Measurements from ENCODE around the gene OSM. TPM values are rescaled to one million over a fixed set of nuclear protein-coding genes. Genes with fewer than 3 reads are reported as not detected.
"Not testable (repeated sequence)": the region's sequence is repeated elsewhere in the genome, so short reads cannot be mapped to it uniquely, and the experiment has no call there.

Gene OSM
- total RNA-seq, 1 experiment from 2014 or later: not detected

DNA sequence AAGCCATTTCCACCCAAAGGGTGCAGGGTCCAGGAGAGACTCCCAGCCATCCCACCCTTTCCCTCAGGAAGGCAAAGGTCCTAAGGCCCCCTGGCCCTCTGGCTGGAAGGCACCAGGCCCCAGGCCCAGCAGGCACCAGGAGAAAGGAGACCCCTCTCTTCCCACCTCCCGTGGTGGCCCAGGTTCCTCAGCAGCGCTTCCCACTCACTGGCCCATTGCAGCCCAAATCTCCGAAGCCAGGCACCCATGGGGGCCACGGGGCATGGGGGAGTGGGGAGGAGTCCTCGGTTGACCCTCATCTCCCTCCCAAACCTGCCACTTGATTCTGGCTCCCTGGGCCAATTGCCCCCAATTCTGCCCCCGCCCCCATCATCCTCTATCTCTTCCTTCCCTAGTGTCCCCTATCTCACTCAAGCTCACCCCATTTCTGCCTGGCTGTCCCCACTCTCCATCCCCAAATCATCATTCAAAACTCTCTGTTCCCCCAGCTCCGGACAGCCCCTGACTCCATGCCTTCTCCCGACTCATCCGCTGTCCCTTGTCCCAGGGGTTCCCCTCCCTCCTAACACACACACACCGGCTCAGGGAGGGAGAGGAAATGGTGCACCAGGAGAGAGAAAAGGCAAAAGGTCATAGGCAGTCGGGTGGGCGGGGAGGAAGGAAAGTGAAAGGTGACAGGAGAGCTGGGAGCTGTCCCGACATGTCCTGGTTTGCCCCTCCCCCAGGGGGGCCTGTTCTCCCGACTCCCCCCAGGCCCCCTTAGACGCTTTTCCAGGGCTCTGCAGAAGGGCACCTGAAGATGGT is 21.3 kb downstream of the OSM start:
- DNase-seq (ENCODE audit: low read depth): peak; percentile 46

DNA sequence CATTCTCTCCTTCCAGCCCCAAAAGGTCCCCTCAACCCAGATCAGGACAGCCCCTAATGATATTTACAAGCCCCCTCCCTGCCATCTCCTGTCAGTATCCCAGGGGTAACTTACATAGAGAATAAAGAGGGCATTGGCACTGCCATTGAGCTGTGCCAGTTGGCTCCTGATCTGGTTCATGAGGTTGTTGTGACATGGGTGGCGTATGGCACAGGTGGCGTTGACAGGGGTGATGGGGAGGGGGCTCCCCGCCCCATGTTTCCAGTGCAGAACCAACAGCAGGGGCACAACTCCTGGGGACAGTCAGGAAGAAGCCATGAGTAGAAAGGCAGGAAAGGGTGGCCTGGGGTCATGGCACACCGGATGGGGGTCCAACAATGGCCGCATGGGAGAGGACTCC is 22.0 kb downstream of the OSM start:
- DNase-seq (ENCODE audit: low read depth): no peak

DNA sequence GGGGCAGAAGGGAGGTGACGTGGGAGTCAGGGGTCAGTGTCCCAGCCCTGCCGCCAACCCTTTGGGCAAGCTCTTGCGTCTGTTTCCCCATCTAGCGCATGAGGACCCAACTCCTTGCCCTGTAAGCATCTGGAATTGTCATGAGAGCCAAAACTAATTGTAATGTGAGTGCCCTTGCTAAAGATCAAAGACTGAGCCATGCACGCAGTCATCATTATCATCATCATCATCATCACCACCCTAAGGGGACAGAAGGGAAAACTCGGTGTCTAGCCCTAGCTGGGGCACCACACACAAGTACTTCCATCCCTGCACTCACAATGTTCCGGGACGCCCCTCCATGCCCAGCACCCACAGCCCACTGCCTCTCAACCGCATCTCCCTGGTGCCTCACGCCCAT is 22.6 kb downstream of the OSM start:
- no peak for DNase-seq (ENCODE audit: low read depth)

DNA sequence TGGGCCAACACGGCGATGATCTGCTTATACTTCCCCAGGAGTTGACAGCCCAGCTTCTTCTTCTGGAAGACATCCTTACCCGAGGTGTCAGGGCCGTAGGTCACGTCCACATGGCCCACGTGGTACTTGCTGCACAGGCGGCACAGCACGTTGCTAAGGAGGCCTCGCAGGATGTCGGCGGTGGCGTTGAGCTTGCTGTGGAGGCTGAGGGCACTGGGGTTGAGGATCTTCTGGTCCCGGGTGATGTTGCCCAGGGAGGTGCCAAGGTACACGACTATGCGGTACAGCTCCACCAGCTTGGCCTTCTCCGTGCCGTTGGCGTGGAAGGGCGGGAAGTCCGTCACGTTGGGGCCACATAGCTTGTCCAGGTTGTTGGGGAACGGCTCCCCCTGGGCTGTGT is 23.0 kb downstream of the OSM start:
- DNase-seq (ENCODE audit: low read depth): no peak

DNA sequence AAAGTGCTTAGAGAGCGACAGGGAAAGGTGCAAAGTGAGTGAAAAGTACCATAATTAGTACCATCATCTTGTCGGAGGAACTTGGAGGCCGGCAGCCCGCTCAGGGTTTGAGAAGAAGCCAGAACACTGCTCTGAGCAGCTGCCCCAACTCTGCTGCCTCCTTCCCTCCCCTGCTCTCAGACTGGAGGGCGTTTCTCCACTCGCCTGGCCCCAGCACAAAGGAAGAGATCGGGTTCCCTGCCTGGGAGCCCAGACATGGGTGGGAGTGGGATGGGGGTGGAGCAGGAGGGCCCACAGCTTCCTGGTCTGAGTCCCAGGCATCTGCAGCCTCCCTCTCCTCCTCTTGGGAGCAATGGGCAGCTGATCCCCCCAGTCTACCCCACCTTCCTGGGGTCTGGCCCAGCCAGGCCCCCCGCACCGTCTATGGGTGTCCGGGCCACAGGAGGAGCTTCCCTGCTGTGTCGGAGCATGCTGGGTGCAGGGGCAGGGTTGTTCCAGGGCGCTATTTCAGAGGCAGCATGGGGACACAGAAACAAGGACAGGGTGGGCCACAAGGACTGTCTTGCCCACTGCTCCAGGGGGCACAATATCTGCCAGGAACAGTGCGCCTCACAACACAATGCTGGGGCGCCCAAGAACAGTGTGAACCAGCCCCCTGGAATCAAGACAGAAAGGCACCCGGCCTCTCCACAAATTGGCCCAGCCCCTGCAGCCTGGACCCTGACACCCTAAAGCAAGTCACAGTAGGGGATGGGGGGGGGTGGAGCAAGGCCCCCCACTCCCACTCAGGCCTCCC is 24.9 kb downstream of the OSM start:
- peak; percentile 41 for DNase-seq (ENCODE audit: low read depth)

DNA sequence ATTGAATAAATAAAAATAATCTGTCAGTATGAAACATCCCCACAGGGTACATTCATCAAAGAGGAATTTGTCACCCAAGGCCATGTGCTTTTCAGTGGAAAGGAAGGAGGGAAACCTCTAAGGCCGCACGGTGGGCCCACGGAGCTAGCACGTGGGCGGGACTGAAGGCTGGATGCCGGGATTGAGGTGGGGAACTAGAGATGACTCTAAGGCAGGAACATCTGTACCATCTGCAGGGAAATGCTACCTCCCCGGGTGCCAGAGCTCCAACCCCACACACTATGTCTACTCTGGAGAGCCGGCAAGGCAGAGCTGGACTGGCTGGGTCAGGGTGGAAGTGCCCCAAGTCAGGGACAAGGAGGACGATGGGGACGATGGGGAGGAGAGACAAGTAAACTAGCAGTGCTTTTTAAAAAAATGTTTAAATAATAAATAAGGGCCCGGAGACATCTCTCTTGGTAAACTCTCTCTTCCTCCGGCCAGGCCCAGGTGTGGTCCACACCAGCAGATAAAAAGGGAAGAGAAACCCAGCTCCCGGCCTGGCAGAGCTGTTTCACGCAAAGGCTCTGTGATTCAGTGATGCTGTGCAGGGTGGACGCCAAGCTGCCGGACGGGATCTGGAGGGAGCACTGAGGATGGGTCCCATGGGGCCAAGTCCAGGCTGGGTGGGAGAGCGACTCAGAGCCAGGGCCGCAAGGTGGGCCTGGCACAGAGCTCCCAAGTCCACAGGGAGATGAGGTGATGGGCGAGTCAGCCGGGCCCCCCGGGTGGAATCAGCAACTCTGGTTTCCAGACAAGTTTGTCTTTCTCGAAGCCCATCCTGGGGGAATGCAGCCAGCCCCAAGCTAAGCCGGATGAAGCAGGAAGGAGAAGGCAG is 25.9 kb downstream of the OSM start:
- DNase-seq (ENCODE audit: low read depth): peak; percentile 50

DNA sequence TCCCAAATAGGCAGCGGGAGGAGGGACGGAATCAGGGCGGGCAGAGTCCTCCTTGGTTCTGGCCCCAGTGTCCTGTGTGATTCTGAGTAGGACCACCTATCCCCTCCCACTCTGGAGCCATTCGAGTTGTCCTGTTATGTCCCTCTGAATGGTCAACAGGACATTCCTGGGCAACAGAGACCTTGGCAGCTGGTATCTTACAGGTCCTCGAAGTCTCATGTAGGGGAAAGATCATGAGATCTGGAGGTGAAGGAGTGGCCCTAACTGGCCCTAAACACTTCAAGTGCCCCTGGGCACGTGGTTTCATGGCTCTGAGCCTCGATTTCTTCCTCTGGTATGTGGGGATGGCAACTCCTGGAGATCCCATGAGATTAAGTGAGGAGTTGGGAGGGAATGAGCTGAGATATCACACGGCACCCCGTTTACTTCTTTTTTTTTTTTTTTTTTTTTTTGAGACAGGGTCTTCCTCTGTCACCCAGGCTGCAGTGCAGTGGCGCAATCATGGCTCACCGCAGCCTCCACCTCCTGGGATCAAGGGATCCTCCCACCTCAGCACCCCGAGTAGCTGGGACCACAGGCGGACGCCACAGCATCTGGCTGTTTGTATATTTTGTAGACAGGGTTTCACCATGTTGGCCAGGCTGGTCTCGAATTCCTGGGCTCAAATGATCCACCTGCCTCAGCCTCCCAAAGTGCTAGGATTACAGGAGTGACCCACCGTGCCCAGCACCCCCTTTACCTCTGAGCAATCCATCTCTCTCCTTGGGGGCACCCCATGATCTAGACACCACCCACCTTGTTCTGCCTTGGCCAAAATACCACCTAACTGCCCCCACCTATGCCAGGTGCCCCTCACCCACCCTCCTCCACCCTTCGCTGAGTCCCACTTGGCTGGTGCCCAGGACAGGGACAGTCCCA is 26.9 kb downstream of the OSM start:
- DNase-seq (ENCODE audit: low read depth): no peak

DNA sequence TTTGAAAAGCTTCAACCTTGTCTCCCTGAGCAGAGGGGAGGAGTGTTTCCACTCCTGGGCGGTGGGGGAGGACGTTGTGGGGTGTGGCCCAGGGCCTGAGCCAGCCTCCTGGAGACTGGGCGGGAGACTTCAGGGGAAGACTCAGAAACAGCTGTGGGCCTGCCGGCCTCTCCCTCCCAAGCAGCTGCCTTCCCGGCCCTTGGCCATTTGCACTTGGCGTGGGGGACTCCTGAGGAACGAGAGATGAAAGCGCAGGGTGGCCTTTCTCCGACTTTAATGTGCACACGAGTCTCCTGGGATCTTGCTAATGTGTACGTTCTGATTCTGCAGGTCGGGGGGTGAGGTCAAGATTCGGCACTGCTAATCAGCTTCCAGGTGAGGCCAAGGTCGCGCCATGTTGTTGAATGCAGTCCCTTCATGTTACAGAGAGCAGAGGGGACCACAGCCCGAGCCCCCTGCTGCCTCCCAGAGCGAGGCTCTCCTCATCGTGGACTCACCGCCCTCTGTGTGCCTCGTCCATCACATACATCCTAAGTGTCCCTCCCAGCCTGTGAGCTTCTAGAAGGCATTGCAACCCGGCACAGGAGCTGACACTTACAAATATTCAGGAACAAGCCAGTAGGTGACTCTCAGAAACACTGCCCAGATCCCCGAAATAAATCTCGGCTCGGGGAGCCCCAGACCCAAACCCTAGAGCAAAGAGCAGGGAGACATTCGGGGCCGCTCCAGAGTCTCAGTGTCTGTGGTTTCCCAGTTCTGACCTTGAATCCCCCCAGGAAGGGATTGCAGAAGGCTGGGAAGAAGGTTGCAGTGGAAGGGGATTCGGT is 27.8 kb downstream of the OSM start:
- peak; percentile 89 for DNase-seq (ENCODE audit: low read depth)

DNA sequence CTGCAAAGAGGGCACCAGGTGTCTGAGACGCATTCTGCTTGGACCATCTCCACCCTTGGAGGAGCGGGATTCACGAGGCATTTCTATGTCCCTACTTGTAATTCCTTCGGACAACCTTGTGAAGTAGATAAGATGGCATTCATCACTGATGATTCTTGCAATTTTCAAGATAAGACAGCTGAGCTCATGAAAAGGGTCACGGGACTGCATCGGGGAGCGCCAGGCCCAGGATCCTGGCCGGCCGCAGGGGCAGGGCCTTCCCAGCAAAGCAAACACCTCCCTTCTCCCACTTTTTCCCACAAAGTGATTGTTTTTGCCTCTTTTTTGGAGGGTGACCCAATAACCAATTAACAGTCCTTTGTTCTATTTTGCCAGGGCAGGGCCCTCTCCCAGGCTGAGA is 28.5 kb downstream of the OSM start:
- no peak for DNase-seq (ENCODE audit: low read depth)

DNA sequence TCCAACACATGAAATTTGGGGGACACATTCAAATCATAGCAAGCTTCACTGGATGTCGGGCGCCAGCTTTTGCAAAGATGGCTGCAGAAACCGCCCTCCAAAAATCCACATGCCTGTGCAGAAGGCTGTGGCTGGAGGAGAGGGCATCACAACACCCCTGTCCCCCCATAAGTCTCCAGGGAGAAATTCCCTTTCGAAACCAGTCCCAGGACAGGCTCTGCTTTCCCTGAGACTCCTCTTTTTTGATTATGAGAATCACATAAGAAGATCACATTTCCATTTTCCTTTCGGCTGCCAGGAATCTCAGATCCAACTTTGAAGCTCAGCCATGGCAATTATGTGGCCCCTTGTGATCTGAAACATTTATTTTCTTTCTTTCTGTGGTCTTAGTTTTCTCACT is 29.8 kb downstream of the OSM start:
- DNase-seq (ENCODE audit: low read depth): no peak

DNA sequence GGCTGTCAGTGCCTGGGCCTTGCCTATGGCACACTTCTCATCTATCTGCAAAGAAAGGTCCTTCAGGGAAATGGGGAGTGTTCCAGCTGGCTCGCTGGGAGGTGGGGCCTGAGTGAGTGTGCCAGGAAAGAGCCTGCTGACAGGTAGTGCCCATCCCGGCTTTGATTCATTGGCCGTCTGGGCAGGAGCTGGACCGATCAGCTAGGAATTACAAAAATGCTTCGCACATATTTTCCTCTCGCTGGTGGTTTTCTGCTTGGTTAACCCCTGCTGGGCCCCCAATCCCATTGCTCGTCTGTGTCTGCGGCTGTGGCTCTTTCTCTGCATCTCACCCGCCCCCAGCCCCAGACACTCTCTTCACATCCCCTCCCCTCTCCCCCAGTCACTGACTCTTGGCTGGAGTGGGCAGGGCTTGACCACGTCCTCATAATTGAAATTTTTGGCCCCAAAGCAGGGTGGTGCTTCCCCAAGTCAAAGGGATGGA is 30.9 kb downstream of the OSM start:
- peak; percentile 88 for DNase-seq (ENCODE audit: low read depth)

DNA sequence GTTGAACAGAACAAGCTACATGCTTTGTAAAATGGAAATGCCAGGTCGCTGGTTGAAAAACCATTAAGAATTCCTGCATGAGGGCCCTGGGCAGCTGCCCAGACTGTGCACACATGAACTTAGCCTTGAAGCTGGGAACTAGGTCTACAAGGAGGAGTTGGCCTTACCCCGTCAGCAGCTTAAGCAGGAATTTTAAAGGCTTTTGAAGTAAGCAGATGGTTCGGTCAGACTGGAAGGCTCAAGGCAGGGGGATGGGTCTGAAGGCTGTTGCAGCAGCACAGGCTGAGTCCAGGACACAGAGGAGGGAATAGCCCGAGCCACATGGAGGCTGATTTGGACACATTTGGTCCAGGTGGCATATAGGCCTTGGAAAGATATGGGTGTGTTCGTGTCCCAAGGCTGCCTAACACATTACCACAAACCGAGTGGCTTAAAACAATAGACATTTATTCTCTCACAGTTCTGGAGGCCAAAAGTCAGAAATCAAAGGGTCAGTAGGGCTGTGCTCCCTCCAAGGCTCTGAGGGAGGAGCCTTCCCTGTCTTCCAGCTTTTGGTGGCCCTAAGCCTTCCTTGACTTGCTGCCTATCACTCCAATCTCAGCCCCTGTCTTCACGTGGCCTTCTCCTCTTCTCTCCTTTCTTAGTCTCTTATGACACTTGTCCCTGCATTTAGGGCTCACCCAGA is 31.7 kb downstream of the OSM start:
- DNase-seq (ENCODE audit: low read depth): peak; percentile 83

DNA sequence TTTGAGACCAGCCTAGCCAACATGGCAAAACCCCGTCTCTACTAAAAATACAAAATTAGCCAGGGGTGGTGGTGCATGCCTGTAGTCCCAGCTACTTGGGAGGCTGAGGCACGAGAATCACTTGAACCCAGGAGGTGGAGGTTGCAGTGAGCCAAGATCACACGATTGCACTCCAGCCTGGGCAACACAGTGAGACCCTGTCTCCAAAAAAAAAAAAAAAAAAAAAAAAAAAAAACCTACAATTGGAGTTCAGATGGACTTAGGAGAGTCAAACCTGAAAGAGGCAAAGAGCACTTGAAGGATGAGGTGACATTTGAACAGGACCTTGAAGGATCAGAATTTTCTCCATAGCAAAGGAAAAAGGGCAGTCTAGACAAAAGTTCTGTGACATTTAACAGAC is 32.3 kb downstream of the OSM start:
- not testable (repeated sequence) for DNase-seq (ENCODE audit: low read depth)

DNA sequence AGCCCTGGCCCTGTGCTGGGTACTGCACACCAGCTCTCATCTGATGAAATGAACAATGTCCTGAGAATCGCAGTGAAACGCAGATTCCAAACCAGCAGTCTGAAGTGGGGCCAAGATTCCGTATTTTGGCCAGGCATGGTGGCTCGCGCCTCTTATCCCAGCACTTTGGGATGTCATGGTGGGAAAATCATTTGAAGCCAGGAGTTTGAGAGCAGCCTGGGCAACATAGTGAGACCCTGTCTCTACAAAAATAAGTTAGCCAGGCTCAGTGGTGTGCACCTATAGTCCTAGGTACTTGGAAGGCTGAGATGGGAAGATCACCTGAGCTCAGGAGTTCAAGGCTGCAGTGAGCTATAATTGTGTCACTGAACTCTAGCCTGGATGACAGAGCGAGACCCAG is 33.1 kb downstream of the OSM start:
- DNase-seq (ENCODE audit: low read depth): no peak

DNA sequence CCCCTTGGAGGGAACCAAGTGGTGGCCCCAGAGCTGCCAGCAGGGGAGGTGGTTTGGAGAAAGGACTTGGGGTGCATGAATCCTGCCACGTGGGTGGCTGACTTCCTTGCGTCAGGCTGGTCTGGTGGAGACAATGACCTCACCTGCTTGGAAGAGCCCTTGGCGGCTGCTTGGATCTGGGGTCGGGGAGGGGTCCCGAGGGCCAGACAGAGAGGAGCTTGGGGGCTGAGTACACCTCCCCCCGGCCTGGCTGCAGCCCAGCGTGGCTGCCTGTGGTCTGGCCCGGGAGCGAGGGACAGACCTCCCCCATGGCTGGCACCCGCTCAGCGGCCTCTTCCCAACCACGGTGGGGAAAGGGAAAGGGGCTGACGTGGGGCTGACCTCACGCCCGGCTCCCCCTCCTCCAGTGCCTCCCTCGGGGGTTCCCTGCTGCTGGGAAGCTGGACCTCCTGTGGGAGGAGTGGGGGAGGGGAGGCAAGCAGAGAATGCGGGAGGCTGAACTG is 33.9 kb downstream of the OSM start:
- no peak for DNase-seq (ENCODE audit: low read depth)

DNA sequence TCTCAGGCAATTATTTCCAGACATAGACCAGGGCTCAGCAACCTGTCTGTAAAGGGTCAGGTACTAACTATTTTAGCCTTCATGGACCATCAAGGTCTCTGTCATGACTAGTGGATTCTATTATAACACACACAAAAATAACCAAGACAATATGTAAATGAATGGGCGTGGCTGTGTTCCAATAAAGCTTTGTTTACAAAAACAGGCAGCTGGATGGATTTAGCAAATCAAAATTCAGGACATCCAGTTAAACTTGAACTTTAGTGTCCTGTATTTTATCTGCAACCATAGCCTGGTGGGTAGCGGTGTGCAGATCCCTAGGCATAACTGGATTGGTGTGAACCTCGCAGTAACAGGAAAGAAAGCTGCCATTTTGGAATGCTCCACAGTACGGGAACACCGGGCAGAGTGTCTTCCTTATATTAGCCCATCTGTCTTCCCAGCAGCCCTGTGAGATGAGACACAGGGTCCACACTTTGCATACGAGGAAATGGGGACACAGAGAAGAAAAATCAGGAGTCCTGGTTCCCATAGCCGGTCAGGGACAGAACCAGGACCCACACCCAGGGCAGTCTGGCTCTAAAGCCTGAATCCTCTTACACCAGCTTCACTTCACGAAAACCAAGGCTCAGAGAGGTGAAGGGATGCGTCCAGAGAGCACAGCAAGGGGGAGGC is 35.7 kb downstream of the OSM start:
- DNase-seq (ENCODE audit: low read depth): no peak

DNA sequence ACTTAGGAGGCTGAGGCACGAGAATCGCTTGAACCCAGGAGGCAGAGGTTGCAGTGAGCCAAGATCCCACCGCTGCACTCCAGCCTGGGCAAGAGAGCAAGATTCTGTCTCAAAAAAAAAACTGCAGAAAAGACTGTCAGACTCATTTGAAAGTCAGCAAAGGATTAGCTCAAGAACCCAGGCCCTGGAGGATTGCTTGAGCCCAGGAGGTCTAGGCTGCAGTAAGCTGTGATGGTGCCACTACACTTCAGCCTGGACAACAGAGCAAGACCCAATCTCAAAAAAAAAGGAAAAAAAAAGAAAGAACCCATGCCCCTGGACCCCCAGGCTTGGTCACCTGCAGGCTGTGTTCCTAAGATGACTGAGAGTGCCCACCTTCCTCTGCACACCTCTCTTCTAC is 36.3 kb downstream of the OSM start:
- DNase-seq (ENCODE audit: low read depth): no peak

Measured in LHCN-M2 (cell line).